ENCODE measurements around the gene TBC1D5.

The TBC1D5 gene

GRCh38 chr3:17456046-17456445 is 286.4 kb downstream of the TBC1D5 start:
- DNase-seq, result no peak

- no peak for DNase-seq
Observed at GRCh38 chr3:17444865-17445264, 297.6 kb downstream of the TBC1D5 start.

GRCh38 chr3:17443142-17443541 is 299.3 kb downstream of the TBC1D5 start:
- no peak for DNase-seq

GRCh38 chr3:17442332-17443049 is 299.9 kb downstream of the TBC1D5 start:
- DNase-seq, result no peak

- DNase-seq, result no peak
Observed at GRCh38 chr3:17433876-17434275, 308.6 kb downstream of the TBC1D5 start.

- DNase-seq, result no peak
Observed at GRCh38 chr3:17432236-17432635, 310.2 kb downstream of the TBC1D5 start.

- no peak for DNase-seq
Observed at GRCh38 chr3:17431484-17432045, 310.9 kb downstream of the TBC1D5 start.

- no peak for DNase-seq
Observed at GRCh38 chr3:17431004-17431403, 311.4 kb downstream of the TBC1D5 start.

- no peak for DNase-seq
Observed at GRCh38 chr3:17430582-17430981, 311.8 kb downstream of the TBC1D5 start.

GRCh38 chr3:17423786-17424536 is 318.5 kb downstream of the TBC1D5 start:
- DNase-seq, result no peak

- no peak for DNase-seq
Observed at GRCh38 chr3:17422636-17423035, 319.8 kb downstream of the TBC1D5 start.

- DNase-seq, result no peak
Observed at GRCh38 chr3:17420668-17421067, 321.8 kb downstream of the TBC1D5 start.

- no peak for DNase-seq
Observed at GRCh38 chr3:17412950-17413530, 329.4 kb downstream of the TBC1D5 start.

- no peak for DNase-seq
Observed at GRCh38 chr3:17411157-17411877, 331.1 kb downstream of the TBC1D5 start.

- DNase-seq, result no peak
Observed at GRCh38 chr3:17407576-17407975, 334.9 kb downstream of the TBC1D5 start.

GRCh38 chr3:17404548-17404947 is 337.9 kb downstream of the TBC1D5 start:
- no peak for DNase-seq

GRCh38 chr3:17402442-17402841 is 340.0 kb downstream of the TBC1D5 start:
- DNase-seq, result no peak

GRCh38 chr3:17401912-17402311 is 340.5 kb downstream of the TBC1D5 start:
- no peak for DNase-seq

GRCh38 chr3:17399586-17399985 is 342.8 kb downstream of the TBC1D5 start:
- DNase-seq, result no peak

GRCh38 chr3:17398959-17399551 is 343.4 kb downstream of the TBC1D5 start:
- DNase-seq, result no peak

GRCh38 chr3:17396036-17396435 is 346.4 kb downstream of the TBC1D5 start:
- DNase-seq, result no peak

GRCh38 chr3:17394541-17395155 is 347.8 kb downstream of the TBC1D5 start:
- DNase-seq, result no peak

All from T1000 (cell line).